Spinal cord (tissue), 10 donors: ENCODE results near the gene PRPF8. TPM values are rescaled to one million over a fixed set of nuclear protein-coding genes. Genes with fewer than 3 reads are reported as not detected.
"Not testable (repeated sequence)": the region's sequence is repeated elsewhere in the genome, so short reads cannot be mapped to it uniquely, and the experiment has no call there.

Source experiments
- DNase-seq, 6 donors: peaks; one replicate each; pipeline versions ENCODE4 v3.0.0 to v3.0.0-alpha.2; 2013 to 2015; ENCODE audit warnings: low spot score in 6 of 6, low read depth in 4 of 6
- H3K27ac ChIP-seq: one replicate; pipeline ENCODE4 v1.5.1; 2013; ENCODE audit warnings: low read depth, low read length, control low read depth
- H3K27me3 ChIP-seq: one replicate; pipeline ENCODE4 v1.6.1; 2013; ENCODE audit warnings: low read length; ENCODE audit not compliant: control insufficient read depth, insufficient read depth
- H3K36me3 ChIP-seq: one replicate; pipeline ENCODE4 v1.6.1; 2013; ENCODE audit warnings: low read length; ENCODE audit not compliant: control insufficient read depth, insufficient read depth
- H3K4me1 ChIP-seq: one replicate; pipeline ENCODE4 v1.6.1; 2013; ENCODE audit warnings: low read length; ENCODE audit not compliant: control insufficient read depth, insufficient read depth
- H3K4me3 ChIP-seq: one replicate; pipeline ENCODE4 v1.5.1; 2013; ENCODE audit warnings: low read depth, low read length, control low read depth
- H3K9me3 ChIP-seq: one replicate; pipeline ENCODE4 v1.6.1; 2013; ENCODE audit warnings: low read length; ENCODE audit not compliant: control insufficient read depth, insufficient read depth
- WGBS: methylation state at CpG from one replicate; pipeline ENCODE4 v1.1.5; 2013; ENCODE audit warnings: missing lambda C conversion rate; ENCODE audit not compliant: insufficient coverage; 5-methylcytosine and 5-hydroxymethylcytosine counted together
- polyA plus RNA-seq, 2 donors: library from polyadenylated mRNA; unstranded; fragments of 120-200 nt; gene quantifications; one replicate each; pipeline ENCODE4 v1.2.1, GENCODE V29; 2013; ENCODE audit not compliant: insufficient read length in 2 of 2
- total RNA-seq, 2 donors: library from RNA; depleted of rRNA in 1 of 2; stranded (reverse); fragments of 120-200 nt in 1 of 2; fragments of >200 nt in 1 of 2; gene quantifications; one replicate each; pipeline versions ENCODE4 v1.2.3 to v1.2.4, GENCODE V29; 2013 to 2014
- donor health status: healthy.

PRPF8 gene
- total and polyA plus RNA-seq, 4 donors: 138 to 290 (median 203) TPM

- no peak for DNase-seq
- Histone ChIP-seq H3K36me3 (peaks cover 58% of the 10 kb centered on the region), H3K27ac (no peak overlapping the region), H3K4me1 (peaks cover 36% of the 10 kb centered on the region), H3K9me3 (no peaks in the 10 kb centered on the region), H3K27me3 (no peaks in the 10 kb centered on the region), H3K4me3 (no peak overlapping the region)
- 95% methylated on average over 21 of the region's 21 CpGs for WGBS
Measured at GRCh38 chr17:1727258-1727789, 42.7 kb upstream of the PRPF8 start.

GRCh38 chr17:1726626-1727257 is 42.1 kb upstream of the PRPF8 start:
- Histone ChIP-seq H3K27me3 (no peaks in the 10 kb centered on the region), H3K4me1 (peaks cover 36% of the 10 kb centered on the region), H3K4me3 (no peak overlapping the region), H3K36me3 (peaks cover 55% of the 10 kb centered on the region), H3K27ac (no peak overlapping the region), H3K9me3 (no peaks in the 10 kb centered on the region)
- DNase-seq: no peak
- WGBS: 88% methylated on average over 18 of the region's 18 CpGs

GRCh38 chr17:1725642-1726511 is 41.2 kb upstream of the PRPF8 start:
- H3K9me3 ChIP-seq: no peaks in the 10 kb centered on the region
- no peak for DNase-seq
- H3K4me3 ChIP-seq: no peak overlapping the region
- H3K27ac ChIP-seq: no peak overlapping the region
- WGBS: 94% methylated on average over 54 of the region's 54 CpGs
- H3K27me3 ChIP-seq: no peaks in the 10 kb centered on the region
- H3K4me1 ChIP-seq: peaks cover 36% of the 10 kb centered on the region
- peaks cover 51% of the 10 kb centered on the region for H3K36me3 ChIP-seq

- Histone ChIP-seq H3K27ac (no peak overlapping the region), H3K27me3 (no peaks in the 10 kb centered on the region), H3K9me3 (no peaks in the 10 kb centered on the region), H3K36me3 (peaks cover 43% of the 10 kb centered on the region), H3K4me3 (peak overlapping the region; percentile 37), H3K4me1 (peaks cover 30% of the 10 kb centered on the region)
- no peak for DNase-seq
- 28% methylated on average over 51 of the region's 51 CpGs for WGBS
Measured at GRCh38 chr17:1724869-1725641, 40.4 kb upstream of the PRPF8 start.

GRCh38 chr17:1724351-1724868 is 39.7 kb upstream of the PRPF8 start, which contains the start of gene WDR81:
TSS of gene WDR81 (plus strand) at chr17:1724704. CDS start at chr17:1724960, 256 bp downstream.
- H3K27me3 ChIP-seq: no peaks in the 10 kb centered on the region
- peak within 1 kb of the TSS; percentile 59 for H3K4me3 ChIP-seq
- H3K9me3 ChIP-seq: no peaks in the 10 kb centered on the region
- H3K27ac ChIP-seq: peak within 1 kb of the TSS; percentile 61
- WGBS: under 1% methylated on average over 57 of the region's 57 CpGs
- H3K36me3 ChIP-seq: peaks cover 40% of the 10 kb centered on the region
- DNase-seq: peak in 5 of 6 donors; percentile 47 to 93 (median 75)
- peaks cover 28% of the 10 kb centered on the region for H3K4me1 ChIP-seq

- H3K9me3 ChIP-seq, H3K27me3 ChIP-seq, H3K4me3 ChIP-seq, H3K27ac ChIP-seq, DNase-seq: not testable (repeated sequence)
- 100% methylated on average over 6 of the region's 8 CpGs for WGBS
- peaks cover 42% of the 10 kb centered on the region for H3K4me1 ChIP-seq
- H3K36me3 ChIP-seq: peaks cover 19% of the 10 kb centered on the region
Measured at GRCh38 chr17:1722022-1722421, 37.4 kb upstream of the PRPF8 start.

DNA sequence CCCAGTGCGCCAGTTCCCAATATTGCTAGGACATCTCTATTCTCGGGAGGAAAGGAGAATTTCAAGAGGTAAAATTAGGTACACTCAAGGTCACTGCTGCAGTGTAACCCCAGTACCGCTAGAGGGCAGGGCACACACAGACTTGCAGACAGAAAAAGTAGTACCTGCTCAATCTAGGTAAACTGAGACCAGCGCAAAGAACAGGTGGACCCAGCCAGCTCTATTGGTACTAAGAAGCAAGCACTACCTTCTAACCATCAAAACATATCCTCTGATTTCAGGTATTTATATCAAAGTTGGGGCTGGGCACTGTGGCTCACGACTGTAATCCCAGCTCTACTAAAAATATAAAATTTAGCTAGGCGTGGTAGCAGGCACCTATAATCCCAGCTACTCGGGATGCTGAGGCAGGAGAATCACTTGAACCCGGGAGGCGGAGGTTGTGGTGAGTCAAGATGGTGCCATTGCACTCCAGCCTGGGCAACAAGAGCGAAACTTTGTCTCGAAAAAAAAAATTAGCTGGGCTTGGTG is 36.3 kb upstream of the PRPF8 start:
- Histone ChIP-seq H3K27me3 (no peaks in the 10 kb centered on the region), H3K36me3 (peaks cover 8% of the 10 kb centered on the region), H3K4me3 (no peak overlapping the region), H3K9me3 (no peaks in the 10 kb centered on the region), H3K27ac (no peak overlapping the region), H3K4me1 (peaks cover 42% of the 10 kb centered on the region)
- WGBS: 34% methylated on average over 9 of the region's 11 CpGs
- peak in 2 of 6 donors; percentile 74 to 88 for DNase-seq

DNA sequence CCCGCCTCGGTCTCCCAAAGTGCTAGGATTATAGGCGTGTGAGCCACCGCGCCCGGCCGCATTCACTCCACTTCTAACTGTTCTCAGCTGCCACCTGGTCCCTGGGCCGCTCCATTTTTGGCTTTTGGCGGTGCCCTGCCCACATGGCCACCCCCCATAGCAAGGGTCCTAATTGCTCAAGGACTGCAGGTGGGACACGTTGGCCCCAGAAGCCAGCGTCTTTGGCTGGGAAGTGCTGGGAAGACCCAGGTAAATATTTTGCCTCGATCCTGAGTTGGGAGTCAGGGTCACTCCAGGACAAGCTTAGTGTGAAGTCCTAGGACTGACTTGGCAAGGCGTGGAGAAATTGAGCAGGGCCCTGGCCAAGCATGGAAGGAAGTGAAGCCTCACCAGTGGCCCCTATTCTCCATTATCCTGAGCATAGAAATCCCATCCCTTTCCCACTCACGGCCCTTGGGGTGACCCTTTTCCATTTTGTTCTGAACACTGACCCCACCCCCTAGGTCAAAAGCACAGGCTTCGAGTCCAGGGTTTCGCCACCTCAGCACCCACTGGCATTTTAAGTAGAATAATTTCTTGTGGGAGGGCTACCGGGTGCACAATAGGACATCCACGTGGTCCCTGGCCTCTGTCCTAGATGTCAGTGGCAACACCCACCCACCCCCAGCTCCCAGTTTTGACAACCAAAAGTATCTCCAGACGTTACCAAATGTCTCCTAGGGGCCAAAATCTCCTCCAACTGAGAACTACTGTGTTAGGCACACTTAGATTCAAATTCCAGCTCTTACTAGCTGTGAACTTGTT is 33.9 kb upstream of the PRPF8 start:
- Histone ChIP-seq H3K4me1 (peaks cover 44% of the 10 kb centered on the region), H3K4me3 (no peak overlapping the region), H3K27me3 (no peaks in the 10 kb centered on the region), H3K9me3 (no peaks in the 10 kb centered on the region), H3K36me3 (peaks cover 9% of the 10 kb centered on the region), H3K27ac (no peak overlapping the region)
- 91% methylated on average over 17 of the region's 19 CpGs for WGBS
- DNase-seq: no peak
